MM.1S (cell line): ENCODE results near the gene AQR.
"Not testable (repeated sequence)": the region's sequence is repeated elsewhere in the genome, so short reads cannot be mapped to it uniquely, and the experiment has no call there.

Experiments
- EZH2 ChIP-seq: fragments of 300-600 bp; sonication (generic); optimal IDR thresholded peaks from 2 replicates; pipeline ENCODE3; 2017; ENCODE audit warnings: low read depth, mild to moderate bottlenecking, antibody characterized with exemption, low read length, mixed read lengths
- EZH2phosphoT487 ChIP-seq: fragments of 300-600 bp; sonication (generic); IDR thresholded peaks from 2 replicates; pipeline ENCODE4 v1.6.1; 2018; ENCODE audit warnings: antibody characterized with exemption, low read length
- TF ChIP-seq, protein P1 (sequence below): fragments of 300-600 bp; sonication (generic); IDR thresholded peaks from 2 replicates; pipeline ENCODE4 v1.5.1; 2016; ENCODE audit warnings: antibody characterized with exemption, low read length, mixed read lengths

DNA sequence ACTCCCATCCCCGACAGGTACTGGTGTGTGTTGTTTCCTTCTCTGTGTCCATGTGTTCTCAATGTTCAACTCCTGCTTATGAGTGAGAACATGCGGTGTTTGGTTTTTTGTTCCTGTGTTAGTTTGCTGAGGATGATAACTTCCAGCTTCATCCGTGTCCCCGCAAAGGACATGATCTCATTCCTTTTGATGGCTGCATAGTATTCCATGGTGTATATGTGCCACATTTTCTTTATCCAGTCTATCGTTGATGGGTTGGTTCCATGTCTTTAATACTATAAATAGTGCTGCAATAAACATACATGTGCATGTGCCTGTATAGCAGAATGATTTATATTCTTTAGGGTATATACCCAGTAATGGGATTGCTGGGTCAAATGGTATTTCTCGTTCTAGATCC, 41.2 kb downstream of the AQR start:
- TF ChIP-seq EZH2, EZH2phosphoT487: not testable (repeated sequence)
- TF ChIP-seq, protein P1, sequence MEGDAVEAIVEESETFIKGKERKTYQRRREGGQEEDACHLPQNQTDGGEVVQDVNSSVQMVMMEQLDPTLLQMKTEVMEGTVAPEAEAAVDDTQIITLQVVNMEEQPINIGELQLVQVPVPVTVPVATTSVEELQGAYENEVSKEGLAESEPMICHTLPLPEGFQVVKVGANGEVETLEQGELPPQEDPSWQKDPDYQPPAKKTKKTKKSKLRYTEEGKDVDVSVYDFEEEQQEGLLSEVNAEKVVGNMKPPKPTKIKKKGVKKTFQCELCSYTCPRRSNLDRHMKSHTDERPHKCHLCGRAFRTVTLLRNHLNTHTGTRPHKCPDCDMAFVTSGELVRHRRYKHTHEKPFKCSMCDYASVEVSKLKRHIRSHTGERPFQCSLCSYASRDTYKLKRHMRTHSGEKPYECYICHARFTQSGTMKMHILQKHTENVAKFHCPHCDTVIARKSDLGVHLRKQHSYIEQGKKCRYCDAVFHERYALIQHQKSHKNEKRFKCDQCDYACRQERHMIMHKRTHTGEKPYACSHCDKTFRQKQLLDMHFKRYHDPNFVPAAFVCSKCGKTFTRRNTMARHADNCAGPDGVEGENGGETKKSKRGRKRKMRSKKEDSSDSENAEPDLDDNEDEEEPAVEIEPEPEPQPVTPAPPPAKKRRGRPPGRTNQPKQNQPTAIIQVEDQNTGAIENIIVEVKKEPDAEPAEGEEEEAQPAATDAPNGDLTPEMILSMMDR: not testable (repeated sequence)
